IMR-90 (cell line): Measurements from ENCODE around the gene REPS1. TPM values are rescaled to one million over a fixed set of nuclear protein-coding genes. Genes with fewer than 3 reads are reported as not detected.

Experiments used
- ATAC-seq: fragments of 200-7000 bp; cut with Tn5 transposase; 2 replicates; pipeline ENCODE4 v1.9.1; 2020; ENCODE audit warnings: low read depth, mild to moderate bottlenecking, moderate library complexity
- BruUV-seq: library from RNA; stranded (reverse); fragments of 400-500 nt; replicated peaks from 2 replicates; lab custom pipeline; 2021; lab: Mats Ljungman, UMichigan
- CTCF ChIA-PET: fragments of 300-600 bp; formaldehyde crosslinking; extraction: SDS; loops from one replicate; lab custom pipeline; 2021; ENCODE audit warnings: antibody characterized with exemption; lab: Yijun Ruan, JAX
- POLR2A ChIA-PET: fragments of 300-600 bp; sonication (Branson Sonifier 250); formaldehyde crosslinking; loops from one replicate; lab custom pipeline; 2022; ENCODE audit warnings: antibody characterized with exemption; ENCODE audit not compliant: unreplicated experiment; lab: Charles Lee
- DNase-seq: peaks from one replicate; pipeline ENCODE4 v3.0.0; 2013
- H2AFZ ChIP-seq: replicated peaks from 2 replicates; pipeline ENCODE3; 2013; ENCODE audit warnings: low read length, mild to moderate bottlenecking; ENCODE audit not compliant: poor library complexity
- H2AK5ac ChIP-seq: 2 replicates; pipeline ENCODE4 v1.6.1; 2013; ENCODE audit warnings: low read depth, low read length, inconsistent platforms
- H2AK9ac ChIP-seq: replicated peaks from 2 replicates; pipeline ENCODE3; 2013; ENCODE audit warnings: mild to moderate bottlenecking, low read depth, low read length, moderate library complexity; ENCODE audit not compliant: poor library complexity
- H2BK120ac ChIP-seq: 2 replicates; pipeline ENCODE4 v1.6.1; 2013; ENCODE audit warnings: low read depth, low read length, inconsistent platforms
- H2BK15ac ChIP-seq: 3 replicates; pipeline ENCODE4 v1.6.1; 2013; ENCODE audit warnings: low read depth, low read length, inconsistent platforms
- H2BK20ac ChIP-seq: 2 replicates; pipeline ENCODE4 v1.6.1; 2013; ENCODE audit warnings: low read depth, mild to moderate bottlenecking, inconsistent platforms, low read length, moderate library complexity
- H2BK5ac ChIP-seq: 2 replicates; pipeline ENCODE4 v1.6.1; 2013; ENCODE audit warnings: mild to moderate bottlenecking, low read depth, low read length, inconsistent platforms; ENCODE audit not compliant: poor library complexity, severe bottlenecking
- H3K14ac ChIP-seq: replicated peaks from 2 replicates; pipeline ENCODE4 v1.6.1; 2013; ENCODE audit warnings: low read depth, low read length, inconsistent platforms
- H3K18ac ChIP-seq: 2 replicates; pipeline ENCODE4 v1.6.1; 2013; ENCODE audit warnings: low read depth, low read length, control low read depth
- H3K23ac ChIP-seq: 2 replicates; pipeline ENCODE4 v1.6.1; 2013; ENCODE audit warnings: low read depth, low read length, inconsistent platforms
- H3K27ac ChIP-seq: 2 replicates; pipeline ENCODE4 v1.5.1; 2013; ENCODE audit warnings: mild to moderate bottlenecking, control low read depth, low read length; ENCODE audit not compliant: insufficient read depth
- H3K27me3 ChIP-seq: 2 replicates; pipeline ENCODE4 v1.6.1; 2013; ENCODE audit warnings: low read length; ENCODE audit not compliant: control insufficient read depth, insufficient read depth
- H3K36me3 ChIP-seq: 2 replicates; pipeline ENCODE4 v1.6.1; 2013; ENCODE audit warnings: low read length, mixed read lengths; ENCODE audit not compliant: control insufficient read depth, insufficient read depth
- H3K4ac ChIP-seq: 2 replicates; pipeline ENCODE4 v1.6.1; 2013; ENCODE audit warnings: low read depth, low read length, inconsistent platforms
- H3K4me1 ChIP-seq: 2 replicates; pipeline ENCODE4 v1.6.1; 2013; ENCODE audit warnings: low read length, mixed read lengths; ENCODE audit not compliant: control insufficient read depth, insufficient read depth
- H3K4me2 ChIP-seq: 2 replicates; pipeline ENCODE4 v1.6.1; 2013; ENCODE audit warnings: low read depth, mild to moderate bottlenecking, control low read depth, low read length, moderate library complexity
- H3K4me3 ChIP-seq: 2 replicates; pipeline ENCODE4 v1.5.1; 2013; ENCODE audit warnings: low read depth, mild to moderate bottlenecking, control low read depth, low read length, moderate library complexity; ENCODE audit not compliant: insufficient read depth
- H3K56ac ChIP-seq: 2 replicates; pipeline ENCODE4 v1.6.1; 2013; ENCODE audit warnings: low read length, inconsistent platforms; ENCODE audit not compliant: insufficient read depth; ENCODE audit errors: extremely low read depth
- H3K79me1 ChIP-seq, 2 experiments: 2 replicates each; pipeline ENCODE4 v1.6.1; 2013; ENCODE audit warnings: low read length in 2 of 2, inconsistent platforms in 1 of 2, low read depth in 1 of 2
- H3K9ac ChIP-seq: 2 replicates; pipeline ENCODE4 v1.6.1; 2013; ENCODE audit warnings: low read depth, low read length, control low read depth
- H3K9me1 ChIP-seq: 2 replicates; pipeline ENCODE4 v1.6.1; 2013; ENCODE audit warnings: low read length, inconsistent platforms; ENCODE audit not compliant: insufficient read depth
- H3K9me3 ChIP-seq: 2 replicates; pipeline ENCODE4 v1.6.1; 2013; ENCODE audit warnings: low read length; ENCODE audit not compliant: control insufficient read depth, insufficient read depth
- H4K20me1 ChIP-seq: 2 replicates; pipeline ENCODE4 v1.6.1; 2013; ENCODE audit warnings: low read length, inconsistent platforms; ENCODE audit not compliant: insufficient read depth
- H4K5ac ChIP-seq: 2 replicates; pipeline ENCODE4 v1.6.1; 2013; ENCODE audit warnings: mild to moderate bottlenecking, low read depth, low read length, control low read depth
- H4K8ac ChIP-seq, 2 experiments: 2 replicates each; pipeline ENCODE4 v1.6.1; 2013; ENCODE audit warnings: low read depth in 2 of 2, low read length in 2 of 2, control low read depth in 1 of 2, inconsistent platforms in 1 of 2
- H4K91ac ChIP-seq: 2 replicates; pipeline ENCODE4 v1.6.1; 2013; ENCODE audit warnings: low read depth, low read length, inconsistent platforms; ENCODE audit not compliant: insufficient read depth
- BHLHE40 ChIP-seq: fragments of 150-350 bp; IDR thresholded peaks from 2 replicates; pipeline ENCODE4 v1.6.1; 2016; ENCODE audit warnings: mild to moderate bottlenecking, low read depth, low read length
- CEBPB ChIP-seq: IDR thresholded peaks from 2 replicates; pipeline ENCODE4 v1.6.1; 2012; ENCODE audit warnings: low read depth, low read length, improper control_type of control experiment
- CHD1 ChIP-seq: IDR thresholded peaks from 2 replicates; pipeline ENCODE4 v1.6.1; 2012; ENCODE audit warnings: low read depth, low read length, improper control_type of control experiment
- FOS ChIP-seq: fragments of 150-350 bp; IDR thresholded peaks from 2 replicates; pipeline ENCODE4 v1.6.1; 2016; ENCODE audit warnings: low read depth, low read length
- MAZ ChIP-seq: IDR thresholded peaks from 2 replicates; pipeline ENCODE4 v1.6.1; 2012; ENCODE audit warnings: low read depth, mild to moderate bottlenecking, low read length, improper control_type of control experiment, moderate library complexity, borderline replicate concordance
- NFE2L2 ChIP-seq: fragments of 150-350 bp; IDR thresholded peaks from 2 replicates; pipeline ENCODE4 v1.6.1; 2016; ENCODE audit warnings: low read depth, mild to moderate bottlenecking, low read length
- RAD21 ChIP-seq: IDR thresholded peaks from 2 replicates; pipeline ENCODE4 v1.6.1; 2012; ENCODE audit warnings: low read length, improper control_type of control experiment
- RFX5 ChIP-seq: IDR thresholded peaks from 2 replicates; pipeline ENCODE4 v1.8.0; 2012; ENCODE audit warnings: low read depth, mild to moderate bottlenecking, low read length, moderate library complexity
- WGBS, 2 experiments: methylation state at CpG; one replicate each; pipeline versions ENCODE4 v1.1.5 to v1.1.7; 2013; ENCODE audit warnings: missing lambda C conversion rate in 2 of 2; ENCODE audit not compliant: insufficient read length in 1 of 2; ENCODE audit errors: extremely low coverage in 2 of 2; 5-methylcytosine and 5-hydroxymethylcytosine counted together
- dilution Hi-C: fragments of 300-500 bp; cut with HindIII; formaldehyde crosslinking; loops from one replicate; pipeline ENCODE4 v1.14.3; 2018; ENCODE audit warnings: low sequenced_read_pairs; ENCODE audit not compliant: unreplicated experiment
- in situ Hi-C: fragments of 300-500 bp; cut with MboI; formaldehyde crosslinking; loops from 3 replicates; pipeline ENCODE4 v1.14.3; 2019; ENCODE audit warnings: low sequenced_read_pairs, inconsistent platforms, mixed read lengths
- intact Hi-C: fragments of 100-400 bp; cut with micrococcal nuclease; formaldehyde crosslinking; loops from 2 replicates; pipeline ENCODE4 v1.10.0; 2022
- polyA plus RNA-seq, 3 experiments: library from polyadenylated mRNA; depleted of rRNA; stranded (reverse); fragments of >200 nt; gene quantifications; 2 replicates each; pipeline ENCODE4 v1.2.3, GENCODE V29; 2012; ENCODE audit warnings: low replicate concordance in 1 of 3
- total RNA-seq: library from RNA; depleted of rRNA; stranded (reverse); fragments of >200 nt; gene quantifications from 2 replicates; pipeline ENCODE4 v1.2.3, GENCODE V29; 2012
- TF ChIP-seq, protein P1 (sequence below): conservative IDR thresholded peaks from 2 replicates; pipeline ENCODE4 v1.5.1; 2012; ENCODE audit warnings: mild to moderate bottlenecking, low read depth, low read length, improper control_type of control experiment
- TF ChIP-seq, protein P2 (sequence below): fragments of 150-350 bp; IDR thresholded peaks from 2 replicates; pipeline ENCODE4 v1.6.1; 2016; ENCODE audit warnings: low read depth, mild to moderate bottlenecking, low read length, moderate library complexity, borderline replicate concordance
- TF ChIP-seq, protein P3 (sequence below): fragments of 150-350 bp; IDR thresholded peaks from 2 replicates; pipeline ENCODE4 v1.6.1; 2017; ENCODE audit warnings: mild to moderate bottlenecking, antibody characterized with exemption, low read length, low read depth

REPS1 gene
- total and polyA plus RNA-seq, 2 of the 4 experiments (the other 2 are of a cell fraction): 21.9 to 24.2 TPM

DNA sequence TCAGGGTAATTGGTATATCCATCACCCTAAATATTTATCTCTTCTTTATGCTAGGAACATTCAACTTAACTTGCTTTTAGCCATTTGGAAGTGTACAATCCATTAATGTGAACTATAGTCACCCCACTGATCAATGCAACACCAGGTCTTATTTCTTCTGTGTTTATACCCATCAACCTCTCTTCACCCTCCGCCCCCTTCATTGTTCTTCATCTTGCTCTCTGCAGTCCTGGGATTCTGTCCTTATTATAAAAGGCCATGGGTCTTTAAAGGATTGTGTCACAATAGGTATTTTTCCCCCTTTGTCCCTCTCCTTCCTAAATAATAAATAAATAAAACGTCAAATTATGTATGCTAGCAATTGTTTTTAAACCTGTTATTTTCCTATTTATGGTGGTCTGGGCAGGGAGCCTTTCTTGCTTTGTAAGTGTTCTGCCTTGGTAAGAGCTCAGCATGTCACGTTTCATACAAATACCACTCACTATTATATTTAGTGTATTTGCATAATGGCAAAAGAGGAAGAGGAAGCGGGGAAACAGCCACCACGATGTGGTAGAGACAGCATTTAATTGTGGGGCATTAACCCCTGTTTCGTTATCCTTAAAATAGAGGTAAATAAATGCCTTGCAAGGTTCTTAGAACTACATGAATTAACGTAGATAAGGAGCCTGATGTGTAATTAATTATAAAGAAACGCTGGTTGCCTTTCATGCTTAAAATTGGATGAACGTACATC lies 42.3 kb upstream of the REPS1 start:
- Histone ChIP-seq H3K27ac (no peak overlapping the region), H2BK120ac (no peak overlapping the region), H3K4me3 (no peak overlapping the region), H2BK5ac (no peak overlapping the region), H3K9ac (no peak overlapping the region), H2AK9ac (no peak overlapping the region), H4K91ac (no peak overlapping the region), H3K27me3 (no peaks in the 10 kb centered on the region), H3K9me3 (no peaks in the 10 kb centered on the region), H3K18ac (no peak overlapping the region), H3K14ac (no peak overlapping the region), H2BK15ac (no peak overlapping the region), H3K56ac (no peak overlapping the region), H3K9me1 (peaks cover 11% of the 10 kb centered on the region; the same call in 1 of the 2 replicates), H4K5ac (no peak overlapping the region), H2AK5ac (no peak overlapping the region), H3K36me3 (peaks cover 9% of the 10 kb centered on the region), H3K23ac (no peak overlapping the region), H2AFZ (no peak overlapping the region), H3K79me1 (peaks cover 11 to 46% of the 10 kb centered on the region in 2 experiments), H4K20me1 (peaks cover 6% of the 10 kb centered on the region; the same call in 1 of the 2 replicates), H3K4me1 (no peaks in the 10 kb centered on the region; the same call in 1 of the 2 replicates), H4K8ac (peak overlapping the region; percentile 44 to 77; a peak in 2 of 4 replicates), H3K4ac (no peak overlapping the region), H3K4me2 (peak overlapping the region; percentile 53; the same call in 1 of the 2 replicates), H2BK20ac (no peak overlapping the region)
- ChIA-PET POLR2A (no interaction called here), CTCF (no interaction called here)
- 80% methylated on average over 1 of the region's 9 CpGs; no CpG with 5 or more reads in 1 of the 2 experiments for WGBS, 2 experiments
- BruUV-seq: no TSS peak
- ATAC-seq (no peak), DNase-seq (no peak)
- dilution Hi-C loops (no loop called here), intact Hi-C loops (loop anchor here (5.0 kb wide), 1 partner anchor 332 kb away; no protein-coding TSS in a partner anchor), in situ Hi-C loops (no loop called here)
- TF ChIP-seq CEBPB (no peak), NFE2L2 (no peak), RFX5 (no peak), CHD1 (no peak), BHLHE40 (no peak), RAD21 (no peak), MAZ (no peak), FOS (no peak)
- TF ChIP-seq, protein P1, sequence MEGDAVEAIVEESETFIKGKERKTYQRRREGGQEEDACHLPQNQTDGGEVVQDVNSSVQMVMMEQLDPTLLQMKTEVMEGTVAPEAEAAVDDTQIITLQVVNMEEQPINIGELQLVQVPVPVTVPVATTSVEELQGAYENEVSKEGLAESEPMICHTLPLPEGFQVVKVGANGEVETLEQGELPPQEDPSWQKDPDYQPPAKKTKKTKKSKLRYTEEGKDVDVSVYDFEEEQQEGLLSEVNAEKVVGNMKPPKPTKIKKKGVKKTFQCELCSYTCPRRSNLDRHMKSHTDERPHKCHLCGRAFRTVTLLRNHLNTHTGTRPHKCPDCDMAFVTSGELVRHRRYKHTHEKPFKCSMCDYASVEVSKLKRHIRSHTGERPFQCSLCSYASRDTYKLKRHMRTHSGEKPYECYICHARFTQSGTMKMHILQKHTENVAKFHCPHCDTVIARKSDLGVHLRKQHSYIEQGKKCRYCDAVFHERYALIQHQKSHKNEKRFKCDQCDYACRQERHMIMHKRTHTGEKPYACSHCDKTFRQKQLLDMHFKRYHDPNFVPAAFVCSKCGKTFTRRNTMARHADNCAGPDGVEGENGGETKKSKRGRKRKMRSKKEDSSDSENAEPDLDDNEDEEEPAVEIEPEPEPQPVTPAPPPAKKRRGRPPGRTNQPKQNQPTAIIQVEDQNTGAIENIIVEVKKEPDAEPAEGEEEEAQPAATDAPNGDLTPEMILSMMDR: no peak
- TF ChIP-seq, protein P2, sequence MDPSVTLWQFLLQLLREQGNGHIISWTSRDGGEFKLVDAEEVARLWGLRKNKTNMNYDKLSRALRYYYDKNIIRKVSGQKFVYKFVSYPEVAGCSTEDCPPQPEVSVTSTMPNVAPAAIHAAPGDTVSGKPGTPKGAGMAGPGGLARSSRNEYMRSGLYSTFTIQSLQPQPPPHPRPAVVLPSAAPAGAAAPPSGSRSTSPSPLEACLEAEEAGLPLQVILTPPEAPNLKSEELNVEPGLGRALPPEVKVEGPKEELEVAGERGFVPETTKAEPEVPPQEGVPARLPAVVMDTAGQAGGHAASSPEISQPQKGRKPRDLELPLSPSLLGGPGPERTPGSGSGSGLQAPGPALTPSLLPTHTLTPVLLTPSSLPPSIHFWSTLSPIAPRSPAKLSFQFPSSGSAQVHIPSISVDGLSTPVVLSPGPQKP: no peak
- TF ChIP-seq, protein P3, sequence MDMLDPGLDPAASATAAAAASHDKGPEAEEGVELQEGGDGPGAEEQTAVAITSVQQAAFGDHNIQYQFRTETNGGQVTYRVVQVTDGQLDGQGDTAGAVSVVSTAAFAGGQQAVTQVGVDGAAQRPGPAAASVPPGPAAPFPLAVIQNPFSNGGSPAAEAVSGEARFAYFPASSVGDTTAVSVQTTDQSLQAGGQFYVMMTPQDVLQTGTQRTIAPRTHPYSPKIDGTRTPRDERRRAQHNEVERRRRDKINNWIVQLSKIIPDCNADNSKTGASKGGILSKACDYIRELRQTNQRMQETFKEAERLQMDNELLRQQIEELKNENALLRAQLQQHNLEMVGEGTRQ: no peak
